Cardiac muscle cell (in vitro differentiated cells and primary cell): ENCODE results near the gene SRP9. TPM values are rescaled to one million over a fixed set of nuclear protein-coding genes. Genes with fewer than 3 reads are reported as not detected.

Experiments used
- DNase-seq, 2 donors: peaks; one replicate each; pipeline versions ENCODE4 v3.0.0 to v3.0.0-alpha.2; 2010 to 2017; ENCODE audit warnings: low read depth in 1 of 2, low spot score in 1 of 2
- H3K27ac ChIP-seq: fragments of 200-600 bp; sonication (generic); 2 replicates; pipeline ENCODE4 v1.5.1; 2016
- H3K27me3 ChIP-seq: fragments of 200-600 bp; sonication (generic); 2 replicates; pipeline ENCODE4 v1.6.0; 2016; ENCODE audit warnings: control low read depth
- H3K36me3 ChIP-seq: fragments of 200-600 bp; sonication (generic); 2 replicates; pipeline ENCODE4 v1.5.1; 2016; ENCODE audit warnings: control low read depth
- H3K4me1 ChIP-seq: fragments of 200-600 bp; sonication (generic); 2 replicates; pipeline ENCODE4 v1.8.1; 2017; ENCODE audit warnings: low read depth, mild to moderate bottlenecking, mixed run types
- H3K4me3 ChIP-seq: fragments of 200-600 bp; sonication (generic); 2 replicates; pipeline ENCODE4 v1.5.1; 2016; ENCODE audit warnings: mild to moderate bottlenecking
- H3K9me3 ChIP-seq: fragments of 200-600 bp; sonication (generic); 2 replicates; pipeline ENCODE4 v1.5.1; 2017; ENCODE audit warnings: low read depth, mild to moderate bottlenecking, control low read depth
- polyA plus RNA-seq: library from polyadenylated mRNA; unstranded; fragments of >200 nt; fragmentation: Nextera tagmentation; extraction: Ambion mirVana; gene quantifications from 2 replicates; pipeline ENCODE4 v1.2.1, GENCODE V29; 2016
- total RNA-seq: library from RNA; depleted of rRNA; stranded (reverse); fragments of >200 nt; gene quantifications from 2 replicates; pipeline ENCODE4 v1.2.3, GENCODE V29; 2016
- TF ChIP-seq, protein P1 (sequence below): IDR thresholded peaks from 2 replicates; pipeline ENCODE4 v1.5.1; 2012; ENCODE audit warnings: low read depth, mild to moderate bottlenecking, low read length

The SRP9 gene
- total and polyA plus RNA-seq, 2 experiments from 2014 or later: 167 to 466 TPM

- H3K36me3 ChIP-seq: no peaks in the 10 kb centered on the region
- TF ChIP-seq, protein P1, sequence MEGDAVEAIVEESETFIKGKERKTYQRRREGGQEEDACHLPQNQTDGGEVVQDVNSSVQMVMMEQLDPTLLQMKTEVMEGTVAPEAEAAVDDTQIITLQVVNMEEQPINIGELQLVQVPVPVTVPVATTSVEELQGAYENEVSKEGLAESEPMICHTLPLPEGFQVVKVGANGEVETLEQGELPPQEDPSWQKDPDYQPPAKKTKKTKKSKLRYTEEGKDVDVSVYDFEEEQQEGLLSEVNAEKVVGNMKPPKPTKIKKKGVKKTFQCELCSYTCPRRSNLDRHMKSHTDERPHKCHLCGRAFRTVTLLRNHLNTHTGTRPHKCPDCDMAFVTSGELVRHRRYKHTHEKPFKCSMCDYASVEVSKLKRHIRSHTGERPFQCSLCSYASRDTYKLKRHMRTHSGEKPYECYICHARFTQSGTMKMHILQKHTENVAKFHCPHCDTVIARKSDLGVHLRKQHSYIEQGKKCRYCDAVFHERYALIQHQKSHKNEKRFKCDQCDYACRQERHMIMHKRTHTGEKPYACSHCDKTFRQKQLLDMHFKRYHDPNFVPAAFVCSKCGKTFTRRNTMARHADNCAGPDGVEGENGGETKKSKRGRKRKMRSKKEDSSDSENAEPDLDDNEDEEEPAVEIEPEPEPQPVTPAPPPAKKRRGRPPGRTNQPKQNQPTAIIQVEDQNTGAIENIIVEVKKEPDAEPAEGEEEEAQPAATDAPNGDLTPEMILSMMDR: no peak
- no peak overlapping the region for H3K27ac ChIP-seq
- no peaks in the 10 kb centered on the region for H3K9me3 ChIP-seq
- H3K4me1 ChIP-seq: peaks cover 17% of the 10 kb centered on the region
- no peaks in the 10 kb centered on the region for H3K27me3 ChIP-seq
- no peak overlapping the region for H3K4me3 ChIP-seq
- DNase-seq: no peak
These were observed 45.2 kb downstream of the SRP9 start for GRCh38 chr1:225822655-225823403.

DNA sequence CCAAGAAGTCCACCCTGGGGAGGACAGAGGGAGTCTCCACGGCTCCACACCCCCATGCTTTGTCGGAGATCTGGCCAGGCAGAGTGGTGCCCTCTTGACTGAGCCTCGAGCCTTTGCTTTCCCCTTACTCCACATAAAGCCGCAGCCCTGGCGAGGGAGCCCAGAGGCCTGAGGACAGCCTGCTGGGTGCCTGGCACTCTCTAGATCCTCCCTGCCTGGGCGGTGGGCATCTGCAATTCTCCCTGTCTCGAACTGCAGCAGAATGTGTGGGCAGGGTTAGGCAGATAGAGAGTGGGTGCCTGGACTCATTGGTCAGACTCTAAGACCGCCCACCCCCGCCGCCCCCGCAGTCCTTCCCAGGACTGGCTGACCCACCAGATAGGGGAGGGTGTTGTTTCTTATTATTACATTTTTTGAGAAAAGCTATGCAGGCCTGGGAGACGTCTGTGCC lies 46.2 kb downstream of the SRP9 start:
- Histone ChIP-seq H3K36me3 (no peaks in the 10 kb centered on the region), H3K27me3 (no peaks in the 10 kb centered on the region), H3K4me3 (no peak overlapping the region), H3K9me3 (no peaks in the 10 kb centered on the region), H3K4me1 (peaks cover 17% of the 10 kb centered on the region), H3K27ac (no peak overlapping the region)
- TF ChIP-seq, protein P1: no peak
- no peak for DNase-seq

GRCh38 chr1:225824533-225824941 lies 46.9 kb downstream of the SRP9 start:
- H3K4me3 ChIP-seq: no peak overlapping the region
- no peaks in the 10 kb centered on the region for H3K36me3 ChIP-seq
- peaks cover 13% of the 10 kb centered on the region for H3K4me1 ChIP-seq
- no peaks in the 10 kb centered on the region for H3K9me3 ChIP-seq
- no peak for DNase-seq
- H3K27me3 ChIP-seq: no peaks in the 10 kb centered on the region
- TF ChIP-seq, protein P1: no peak
- no peak overlapping the region for H3K27ac ChIP-seq

GRCh38 chr1:225825078-225825477 lies 47.5 kb downstream of the SRP9 start:
- H3K36me3 ChIP-seq: no peaks in the 10 kb centered on the region
- H3K27ac ChIP-seq: no peak overlapping the region
- H3K4me3 ChIP-seq: no peak overlapping the region
- H3K9me3 ChIP-seq: no peaks in the 10 kb centered on the region
- TF ChIP-seq, protein P1: no peak
- H3K4me1 ChIP-seq: peaks cover 13% of the 10 kb centered on the region
- no peak for DNase-seq
- no peaks in the 10 kb centered on the region for H3K27me3 ChIP-seq

DNA sequence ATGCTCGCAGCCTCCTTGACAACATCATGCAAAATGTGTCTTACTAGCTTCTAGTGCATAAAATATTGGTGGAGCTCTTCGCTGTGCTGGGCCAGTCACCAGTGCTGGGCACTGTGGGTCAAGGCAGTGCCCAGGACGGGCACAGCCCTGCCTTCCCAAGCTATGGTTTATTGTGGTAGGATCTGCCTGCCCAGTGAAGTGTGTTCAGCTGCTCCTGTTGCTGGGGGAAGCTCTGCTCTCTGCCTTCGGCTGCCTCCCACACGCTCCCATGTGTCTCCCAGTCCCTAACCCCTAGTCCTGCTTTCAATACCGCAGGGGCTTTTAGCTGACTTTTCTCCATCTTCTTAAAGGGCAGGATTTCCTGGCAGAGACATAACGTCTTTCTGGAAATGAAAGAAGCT lies 48.0 kb downstream of the SRP9 start:
- Histone ChIP-seq H3K9me3 (no peaks in the 10 kb centered on the region), H3K4me3 (no peak overlapping the region), H3K27me3 (no peaks in the 10 kb centered on the region), H3K36me3 (no peaks in the 10 kb centered on the region), H3K4me1 (peaks cover 13% of the 10 kb centered on the region), H3K27ac (no peak overlapping the region)
- TF ChIP-seq, protein P1: no peak
- peak in 1 of 2 donors; percentile 31 for DNase-seq
